GM12892 (cell line): ENCODE results near the gene EPSTI1.
"Not testable (repeated sequence)": the region's sequence is repeated elsewhere in the genome, so short reads cannot be mapped to it uniquely, and the experiment has no call there.

Source experiments
- DNase-seq: peaks from one replicate; pipeline ENCODE4 v3.0.0; 2011; ENCODE audit not compliant: insufficient read length
- FAIRE-seq: peaks from 2 replicates; lab custom pipeline; 2011; peaks lifted over from hg19 to GRCh38; lab: Jason Lieb, UNC
- POLR2A ChIP-seq: IDR thresholded peaks from 2 replicates; pipeline ENCODE4 v1.6.1; 2011; ENCODE audit warnings: low read depth, low read length, control low read depth
- POLR2AphosphoS5 ChIP-seq: IDR thresholded peaks from 2 replicates; pipeline ENCODE4 v1.6.1; 2011; ENCODE audit warnings: low read depth, low read length, control low read depth
- TAF1 ChIP-seq: IDR thresholded peaks from 2 replicates; pipeline ENCODE4 v1.6.1; 2011; ENCODE audit warnings: low read depth, mild to moderate bottlenecking, control low read depth, low read length, borderline replicate concordance

Gene EPSTI1

GRCh38 chr13:43005460-43006236, 13.6 kb upstream of the EPSTI1 start:
- DNase-seq (no peak), FAIRE-seq (no peak)
- TF ChIP-seq POLR2AphosphoS5 (no peak), POLR2A (no peak), TAF1 (no peak)

- TF ChIP-seq POLR2A (no peak), POLR2AphosphoS5 (no peak), TAF1 (no peak)
- DNase-seq = no peak
- no peak for FAIRE-seq
Measured at GRCh38 chr13:43003729-43004128, 11.7 kb upstream of the EPSTI1 start.

GRCh38 chr13:43003010-43003409, 11.0 kb upstream of the EPSTI1 start:
- TF ChIP-seq POLR2AphosphoS5 (no peak), POLR2A (no peak), TAF1 (no peak)
- FAIRE-seq (no peak), DNase-seq (no peak)

GRCh38 chr13:43002021-43002420, 10.0 kb upstream of the EPSTI1 start:
- no peak for FAIRE-seq
- no peak for DNase-seq
- TF ChIP-seq TAF1 (no peak), POLR2A (no peak), POLR2AphosphoS5 (no peak)

GRCh38 chr13:43000676-43001075, 8.6 kb upstream of the EPSTI1 start:
- DNase-seq = no peak
- no peak for FAIRE-seq
- no peak for TF ChIP-seq POLR2AphosphoS5
- TF ChIP-seq POLR2A = no peak
- no peak for TF ChIP-seq TAF1

- FAIRE-seq (no peak), DNase-seq (no peak)
- no peak for TF ChIP-seq POLR2A
Measured at GRCh38 chr13:42999491-42999890, 7.5 kb upstream of the EPSTI1 start.

- FAIRE-seq (peak; percentile 84), DNase-seq (no peak)
Measured at GRCh38 chr13:42997381-42997780, 5.3 kb upstream of the EPSTI1 start.

GRCh38 chr13:42996584-42996983, 4.5 kb upstream of the EPSTI1 start:
- FAIRE-seq (peak; percentile 48), DNase-seq (no peak)
- TF ChIP-seq POLR2AphosphoS5 (no peak), TAF1 (no peak), POLR2A (no peak)

More at GRCh38 chr13:42997381-42997780, 5.3 kb upstream of the EPSTI1 start:
- TF ChIP-seq TAF1 = no peak
- no peak for TF ChIP-seq POLR2AphosphoS5
- TF ChIP-seq POLR2A = no peak

- DNase-seq (no peak), FAIRE-seq (no peak)
- TF ChIP-seq POLR2A = no peak
- TF ChIP-seq TAF1 = no peak
- no peak for TF ChIP-seq POLR2AphosphoS5
Measured at GRCh38 chr13:42994878-42995277, 2.8 kb upstream of the EPSTI1 start.

GRCh38 chr13:42992764-42993122, 702 bp upstream of the EPSTI1 start:
- FAIRE-seq (peak; percentile 76), DNase-seq (no peak)
- TF ChIP-seq TAF1 = no peak
- no peak for TF ChIP-seq POLR2AphosphoS5
- TF ChIP-seq POLR2A = no peak

GRCh38 chr13:42991233-42991897, 676 bp downstream of the EPSTI1 start:
- DNase-seq, FAIRE-seq: not testable (repeated sequence)
